ENCODE data around the gene DUS3L.

DUS3L gene

GRCh38 chr19:5825178-5825577 lies 34.2 kb upstream of the DUS3L start:
- TF ChIP-seq, protein P1, sequence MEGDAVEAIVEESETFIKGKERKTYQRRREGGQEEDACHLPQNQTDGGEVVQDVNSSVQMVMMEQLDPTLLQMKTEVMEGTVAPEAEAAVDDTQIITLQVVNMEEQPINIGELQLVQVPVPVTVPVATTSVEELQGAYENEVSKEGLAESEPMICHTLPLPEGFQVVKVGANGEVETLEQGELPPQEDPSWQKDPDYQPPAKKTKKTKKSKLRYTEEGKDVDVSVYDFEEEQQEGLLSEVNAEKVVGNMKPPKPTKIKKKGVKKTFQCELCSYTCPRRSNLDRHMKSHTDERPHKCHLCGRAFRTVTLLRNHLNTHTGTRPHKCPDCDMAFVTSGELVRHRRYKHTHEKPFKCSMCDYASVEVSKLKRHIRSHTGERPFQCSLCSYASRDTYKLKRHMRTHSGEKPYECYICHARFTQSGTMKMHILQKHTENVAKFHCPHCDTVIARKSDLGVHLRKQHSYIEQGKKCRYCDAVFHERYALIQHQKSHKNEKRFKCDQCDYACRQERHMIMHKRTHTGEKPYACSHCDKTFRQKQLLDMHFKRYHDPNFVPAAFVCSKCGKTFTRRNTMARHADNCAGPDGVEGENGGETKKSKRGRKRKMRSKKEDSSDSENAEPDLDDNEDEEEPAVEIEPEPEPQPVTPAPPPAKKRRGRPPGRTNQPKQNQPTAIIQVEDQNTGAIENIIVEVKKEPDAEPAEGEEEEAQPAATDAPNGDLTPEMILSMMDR (IDR thresholded peaks at IDR 0.05; ENCODE audit: borderline replicate concordance, insufficient read depth, low read depth, low read length): no peak
- no peak overlapping the region for H3K4me3 ChIP-seq (ENCODE audit: low read depth, low read length)

- H3K4me3 ChIP-seq (ENCODE audit: low read depth, low read length): no peak overlapping the region
- TF ChIP-seq, protein P1 (IDR thresholded peaks at IDR 0.05; ENCODE audit: borderline replicate concordance, insufficient read depth, low read depth, low read length): no peak
These were observed 33.8 kb upstream of the DUS3L start for GRCh38 chr19:5824751-5825150.

- H3K4me3 ChIP-seq (ENCODE audit: low read depth, low read length): no peak overlapping the region
- TF ChIP-seq, protein P1 (IDR thresholded peaks at IDR 0.05; ENCODE audit: borderline replicate concordance, insufficient read depth, low read depth, low read length): no peak
These were observed 32.8 kb upstream of the DUS3L start for GRCh38 chr19:5823579-5824281.

- TF ChIP-seq, protein P1 (IDR thresholded peaks at IDR 0.05; ENCODE audit: borderline replicate concordance, insufficient read depth, low read depth, low read length): no peak
- H3K4me3 ChIP-seq (ENCODE audit: low read depth, low read length): no peak overlapping the region
These were observed 31.4 kb upstream of the DUS3L start for GRCh38 chr19:5822181-5822844.

DNA sequence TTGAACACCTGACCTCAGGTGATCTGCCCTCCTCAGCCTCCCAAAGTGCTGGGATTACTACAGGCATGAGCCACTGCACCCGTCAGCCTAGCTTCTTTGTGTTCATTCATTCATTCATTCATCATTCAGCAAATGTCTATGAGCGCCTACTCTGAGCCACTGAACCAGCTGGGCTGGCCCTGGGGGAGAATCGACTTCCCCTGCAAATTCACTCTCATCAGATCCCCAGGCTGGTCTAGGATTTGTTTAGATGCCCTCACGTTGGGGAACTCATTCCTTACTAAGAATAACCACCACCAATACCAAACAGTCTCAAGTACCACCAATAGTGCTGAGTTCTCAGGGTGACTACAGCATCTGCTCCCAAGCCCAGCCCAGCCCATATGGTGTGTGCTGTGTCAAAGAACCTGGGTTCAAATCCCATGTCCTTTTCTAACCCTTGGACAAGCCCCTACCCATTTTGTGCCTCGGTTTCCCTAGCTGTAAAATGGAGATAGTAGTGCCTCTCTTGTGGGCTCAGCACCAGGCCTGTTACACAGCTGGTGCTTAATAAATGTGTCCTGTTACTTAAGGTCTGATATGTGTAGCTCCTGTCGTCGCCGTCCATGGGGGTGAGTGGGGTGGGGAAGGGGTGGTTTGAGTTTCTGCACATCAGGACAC lies 30.7 kb upstream of the DUS3L start:
- H3K4me3 ChIP-seq (ENCODE audit: low read depth, low read length): no peak overlapping the region
- TF ChIP-seq, protein P1 (IDR thresholded peaks at IDR 0.05; ENCODE audit: borderline replicate concordance, insufficient read depth, low read depth, low read length): no peak

DNA sequence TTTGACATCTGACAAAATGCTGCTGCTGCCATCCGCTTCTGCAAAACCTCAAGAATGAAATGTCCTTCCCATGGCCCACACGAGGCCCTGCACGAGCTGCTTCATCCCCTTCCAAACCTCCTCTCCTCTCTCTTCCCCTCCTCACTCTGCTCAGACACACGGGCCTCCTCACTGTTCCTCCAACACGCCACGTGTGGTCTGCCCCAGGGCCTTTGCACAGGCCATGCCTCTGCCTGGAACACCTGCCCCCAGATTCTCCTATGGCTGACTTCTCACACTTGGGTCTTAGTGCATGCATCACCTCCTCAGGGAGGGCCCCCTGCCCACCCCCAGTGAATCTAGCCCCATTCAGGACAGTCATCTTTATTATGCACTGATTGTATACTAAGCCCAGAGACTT lies 29.8 kb upstream of the DUS3L start:
- H3K4me3 ChIP-seq (ENCODE audit: low read depth, low read length): no peak overlapping the region
- TF ChIP-seq, protein P1 (IDR thresholded peaks at IDR 0.05; ENCODE audit: borderline replicate concordance, insufficient read depth, low read depth, low read length): no peak
